ENCODE measurements around the gene CEMIP. TPM values are rescaled to one million over a fixed set of nuclear protein-coding genes. Genes with fewer than 3 reads are reported as not detected.

Gene CEMIP
- total and polyA plus RNA-seq, 2 of the 8 experiments (the other 6 are each of a cell fraction or from before 2014, with no cell fraction given), result 0.11 to 0.60 TPM

DNA sequence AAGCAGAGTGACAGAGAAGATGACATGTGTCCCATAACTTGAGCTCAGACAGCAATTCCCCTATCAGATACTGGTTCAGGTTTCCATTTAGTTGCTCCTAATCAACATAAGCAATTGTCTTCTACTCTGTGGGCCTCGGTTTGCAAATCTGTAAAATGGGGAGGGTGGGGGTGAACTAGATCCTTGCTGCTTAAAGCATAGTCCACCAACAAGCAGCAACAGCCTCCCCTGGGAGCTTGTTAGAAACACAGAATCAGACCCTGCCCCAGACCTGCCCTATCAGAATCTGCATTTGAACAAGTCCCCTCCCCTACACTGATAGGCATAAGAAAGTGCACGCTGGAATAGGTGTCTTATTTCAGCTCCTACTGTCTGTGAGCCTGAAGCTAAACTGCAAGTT lies 87.8 kb downstream of the CEMIP start:
- Histone ChIP-seq H4K20me1 (replicated peaks in 1 of 2; ENCODE audit: control insufficient read depth in 1 of 2, insufficient read depth in 2 of 2, low read length in 2 of 2) (no peaks in the 10 kb centered on the region), H4K8ac (ENCODE audit: extremely low read depth, insufficient read depth, low read length) (no peak overlapping the region), H3K4me2 (ENCODE audit: insufficient read depth in 1 of 2, low read depth in 2 of 2, low read length in 2 of 2) (peak overlapping the region; percentile 30 to 51; a peak in 3 of 4 replicates), H3K56ac (replicated peaks; ENCODE audit: insufficient read length, low read depth, low read length) (no peak overlapping the region), H3K14ac (ENCODE audit: insufficient read length) (no peak overlapping the region), H2AFZ (ENCODE audit: low read length) (no peak overlapping the region), H3K36me3 (ENCODE audit: control insufficient read depth in 2 of 4, insufficient read depth in 4 of 4, low read length in 3 of 4) (no peaks in the 10 kb centered on the region), H3K4me3 (ENCODE audit: extremely low read depth in 1 of 4, insufficient read depth in 2 of 4, low read depth in 3 of 4, low read length in 4 of 4) (peak overlapping the region in 1 of 4 experiments; percentile 23; a peak in 2 of 8 replicates), H3K27ac (ENCODE audit: low read depth, low read length) (no peak overlapping the region), H2AK5ac (ENCODE audit: low read depth, low read length) (0 out of 2 replicates have a peak overlapping the region, but pooled peaks have one; percentile 61), H3K79me2 (ENCODE audit: control insufficient read depth in 1 of 2, insufficient read depth in 2 of 2, low read length in 2 of 2) (no peaks in the 10 kb centered on the region), H3K23me2 (ENCODE audit: low read depth, low read length) (no peaks in the 10 kb centered on the region; the same call in 1 of the 2 replicates), H3K27me3 (replicated peaks in 1 of 4; ENCODE audit: control insufficient read depth in 3 of 4, extremely low read depth in 1 of 4, insufficient read depth in 3 of 4, low read length in 3 of 4) (no peaks in the 10 kb centered on the region; a peak in 1 of 7 replicates), H2BK120ac (replicated peaks; ENCODE audit: low read depth, low read length) (no peak overlapping the region), H2BK5ac (ENCODE audit: low read depth, low read length) (no peak overlapping the region), H4K5ac (ENCODE audit: insufficient read length, low read depth, low read length) (no peak overlapping the region), H2BK12ac (ENCODE audit: low read depth, low read length) (no peak overlapping the region), H3K9ac (replicated peaks in 1 of 4; ENCODE audit: extremely low read depth in 1 of 4, low read depth in 3 of 4, low read length in 3 of 4) (no peak overlapping the region), H3K4ac (replicated peaks; ENCODE audit: insufficient read length, low read depth, low read length) (no peak overlapping the region), H3K18ac (ENCODE audit: extremely low read depth, low read length) (no peak overlapping the region), H3K9me3 (ENCODE audit: insufficient read depth in 2 of 2, low read depth in 1 of 2, low read length in 1 of 2) (no peaks in the 10 kb centered on the region), H4K91ac (replicated peaks; ENCODE audit: insufficient read length, low read length) (no peak overlapping the region), H2BK20ac (ENCODE audit: low read length) (no peak overlapping the region), H3K23ac (ENCODE audit: insufficient read length) (no peak overlapping the region), H3K4me1 (replicated peaks in 1 of 4; ENCODE audit: control insufficient read depth in 3 of 4, insufficient read depth in 4 of 4, low read length in 3 of 4) (peaks cover 6 to 21% (median 17%) of the 10 kb centered on the region in 4 experiments), H2BK15ac (ENCODE audit: low read length) (no peak overlapping the region), H3K79me1 (ENCODE audit: low read depth, low read length) (no peaks in the 10 kb centered on the region)
- FAIRE-seq (peak; percentile 90), DNase-seq (ENCODE audit: low read depth in 1 of 2, low spot score in 2 of 2) (peak in 1 of 2 experiments; percentile 36)
- no peak for TF ChIP-seq NRF1 (IDR thresholded peaks at IDR 0.05; ENCODE audit: low read depth, low read length)
- no peak for TF ChIP-seq SIN3A (conservative IDR thresholded peaks at IDR 0.05 in 1 of 2, IDR thresholded peaks at IDR 0.05 in 1 of 2; ENCODE audit: low read depth in 1 of 2, low read length in 2 of 2)
- peak; percentile 95 for TF ChIP-seq KDM1A (IDR thresholded peaks at IDR 0.05; ENCODE audit: borderline replicate concordance, low read length)
- TF ChIP-seq TCF12 (IDR thresholded peaks at IDR 0.05; ENCODE audit: low read depth, low read length), result 0 out of 2 replicates have a peak, but pooled peaks have one; percentile 11
- TF ChIP-seq HDAC2 (IDR thresholded peaks at IDR 0.05; ENCODE audit: borderline replicate concordance in 1 of 2, low read depth in 2 of 2, low read length in 2 of 2), result peak in 1 of 2 experiments; percentile 93; a peak in 1 of 4 replicates
- POLR2A ChIA-PET (ENCODE audit: partially characterized antibody), result interaction anchor here (0.6 to 1.2 kb wide), 3 partner anchors 8 to 86 kb away, joined by 3 to 4 read pairs (median 3); no protein-coding TSS in a partner anchor
- CTCF ChIA-PET (ENCODE audit: partially characterized antibody), result interaction anchor here (0.7 to 5.0 kb wide), 8 partner anchors 10 to 109 kb away, joined by 3 to 29 read pairs (median 6); partner anchors contain the start of gene CEMIP
- 11% methylated on average over 2 of the region's 2 CpGs; no CpG with 5 or more reads in 1 of the 2 experiments for WGBS, 2 experiments (ENCODE audit: extremely low coverage in 1 of 2, insufficient coverage in 1 of 2, insufficient read length in 1 of 2, insufficient replicate concordance in 2 of 2, low coverage in 1 of 2, low lambda C conversion rate in 2 of 2, missing lambda C conversion rate in 1 of 2)
